ENCODE results near the gene LPP. TPM values are rescaled to one million over a fixed set of nuclear protein-coding genes. Genes with fewer than 3 reads are reported as not detected.
"Not testable (repeated sequence)": the region's sequence is repeated elsewhere in the genome, so short reads cannot be mapped to it uniquely, and the experiment has no call there.

The LPP gene
- total and polyA plus RNA-seq, 9 donors = 15.9 to 280 (median 134) TPM

DNA sequence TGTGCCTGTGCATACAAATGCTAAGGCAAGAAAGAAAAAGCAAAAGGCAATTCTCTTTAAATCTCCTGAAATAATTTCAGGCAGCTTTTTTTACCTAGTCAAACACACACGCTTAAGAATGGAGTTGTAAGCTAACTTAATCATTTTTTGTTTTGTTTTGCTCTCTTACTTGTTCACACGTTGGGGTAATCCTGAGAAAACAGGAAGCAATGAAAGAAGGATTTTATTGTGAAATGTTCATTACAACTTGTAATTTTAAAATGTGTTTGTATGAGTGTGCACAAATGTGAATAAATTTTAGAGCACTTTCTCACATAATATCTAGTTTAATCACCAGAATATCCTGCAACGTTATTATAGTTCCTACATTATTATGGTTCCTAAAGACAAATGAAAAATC is 263.8 kb downstream of the LPP start:
- no peak for TF ChIP-seq POLR2A (IDR thresholded peaks at IDR 0.05)
- TF ChIP-seq, protein P1, sequence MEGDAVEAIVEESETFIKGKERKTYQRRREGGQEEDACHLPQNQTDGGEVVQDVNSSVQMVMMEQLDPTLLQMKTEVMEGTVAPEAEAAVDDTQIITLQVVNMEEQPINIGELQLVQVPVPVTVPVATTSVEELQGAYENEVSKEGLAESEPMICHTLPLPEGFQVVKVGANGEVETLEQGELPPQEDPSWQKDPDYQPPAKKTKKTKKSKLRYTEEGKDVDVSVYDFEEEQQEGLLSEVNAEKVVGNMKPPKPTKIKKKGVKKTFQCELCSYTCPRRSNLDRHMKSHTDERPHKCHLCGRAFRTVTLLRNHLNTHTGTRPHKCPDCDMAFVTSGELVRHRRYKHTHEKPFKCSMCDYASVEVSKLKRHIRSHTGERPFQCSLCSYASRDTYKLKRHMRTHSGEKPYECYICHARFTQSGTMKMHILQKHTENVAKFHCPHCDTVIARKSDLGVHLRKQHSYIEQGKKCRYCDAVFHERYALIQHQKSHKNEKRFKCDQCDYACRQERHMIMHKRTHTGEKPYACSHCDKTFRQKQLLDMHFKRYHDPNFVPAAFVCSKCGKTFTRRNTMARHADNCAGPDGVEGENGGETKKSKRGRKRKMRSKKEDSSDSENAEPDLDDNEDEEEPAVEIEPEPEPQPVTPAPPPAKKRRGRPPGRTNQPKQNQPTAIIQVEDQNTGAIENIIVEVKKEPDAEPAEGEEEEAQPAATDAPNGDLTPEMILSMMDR (IDR thresholded peaks at IDR 0.05) = no peak
- no peak for TF ChIP-seq EP300 (IDR thresholded peaks at IDR 0.05)
- peaks cover 5% of the 10 kb centered on the region for H3K4me1 ChIP-seq (ENCODE audit: insufficient read depth)
- no peaks in the 10 kb centered on the region for H3K27me3 ChIP-seq
- no peak for DNase-seq
- H3K4me3 ChIP-seq = no peak overlapping the region
- no peaks in the 10 kb centered on the region for H3K9me3 ChIP-seq
- 86 to 90% (median 89%) methylated on average over 3 of the region's 3 CpGs for WGBS, 3 donors
- intact Hi-C loops (cut with DNase I) = no loop called here
- no peaks in the 10 kb centered on the region for H3K36me3 ChIP-seq
- H3K27ac ChIP-seq = no peak overlapping the region

GRCh38 chr3:188421151-188421821 is 267.3 kb downstream of the LPP start:
- Histone ChIP-seq H3K4me1 (ENCODE audit: insufficient read depth) (peaks cover 5% of the 10 kb centered on the region), H3K27ac (peak overlapping the region in 1 of 2 donors; percentile 1), H3K9me3 (no peaks in the 10 kb centered on the region), H3K27me3 (no peaks in the 10 kb centered on the region), H3K36me3 (no peaks in the 10 kb centered on the region), H3K4me3 (no peak overlapping the region)
- WGBS, 3 donors = 17 to 39% (median 20%) methylated on average over 2 of the region's 2 CpGs
- DNase-seq = no peak
- intact Hi-C loops (cut with DNase I) = no loop called here
- TF ChIP-seq, protein P1 (IDR thresholded peaks at IDR 0.05) = no peak
- TF ChIP-seq EP300 (IDR thresholded peaks at IDR 0.05) (no peak), POLR2A (IDR thresholded peaks at IDR 0.05) (no peak)

GRCh38 chr3:188421836-188422540 is 268.0 kb downstream of the LPP start:
- no peak overlapping the region for H3K4me3 ChIP-seq
- H3K27me3 ChIP-seq = no peaks in the 10 kb centered on the region
- intact Hi-C loops (cut with DNase I) = no loop called here
- no peak for DNase-seq
- TF ChIP-seq POLR2A (IDR thresholded peaks at IDR 0.05) = no peak
- TF ChIP-seq, protein P1 (IDR thresholded peaks at IDR 0.05) = no peak
- no peak for TF ChIP-seq EP300 (IDR thresholded peaks at IDR 0.05)
- peak overlapping the region in 1 of 2 donors; percentile 1 for H3K27ac ChIP-seq
- WGBS, 3 donors = 12 to 41% (median 29%) methylated on average over 6 of the region's 6 CpGs
- no peaks in the 10 kb centered on the region for H3K9me3 ChIP-seq
- no peaks in the 10 kb centered on the region for H3K36me3 ChIP-seq
- H3K4me1 ChIP-seq (ENCODE audit: insufficient read depth) = peaks cover 5% of the 10 kb centered on the region

DNA sequence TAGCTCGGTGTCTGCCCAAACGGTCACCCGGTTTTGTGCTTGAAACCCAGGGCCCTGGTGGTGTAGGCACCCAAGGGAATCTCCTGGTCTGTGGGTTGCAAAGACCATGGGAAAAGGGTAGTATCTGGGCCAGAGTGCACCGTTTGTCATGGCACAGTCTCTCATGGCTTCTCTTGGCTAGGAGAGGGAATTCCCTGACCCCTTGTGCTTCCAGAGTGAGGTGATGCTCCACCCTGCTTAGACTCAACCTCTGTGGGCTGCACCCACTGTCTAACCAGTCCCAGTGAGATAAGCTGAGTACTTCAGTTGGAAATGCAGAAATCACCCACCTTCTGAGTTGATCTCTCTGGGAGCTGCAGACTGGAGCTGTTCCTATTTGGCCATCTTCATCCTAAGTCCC is 274.0 kb downstream of the LPP start:
- intact Hi-C loops (cut with DNase I); H3K4me1 ChIP-seq (ENCODE audit: insufficient read depth): not testable (repeated sequence)
- 88 to 92% (median 92%) methylated on average over 4 of the region's 4 CpGs for WGBS, 3 donors

GRCh38 chr3:188431040-188431439 is 277.1 kb downstream of the LPP start:
- intact Hi-C loops (cut with DNase I) = no loop called here
- no peaks in the 10 kb centered on the region for H3K9me3 ChIP-seq
- no peak overlapping the region for H3K27ac ChIP-seq
- no peak overlapping the region for H3K4me3 ChIP-seq
- 85 to 98% (median 91%) methylated on average over 5 of the region's 5 CpGs for WGBS, 3 donors
- no peaks in the 10 kb centered on the region for H3K27me3 ChIP-seq
- H3K36me3 ChIP-seq = no peaks in the 10 kb centered on the region
- TF ChIP-seq, protein P1 (IDR thresholded peaks at IDR 0.05) = no peak
- TF ChIP-seq EP300 (IDR thresholded peaks at IDR 0.05) (no peak), POLR2A (IDR thresholded peaks at IDR 0.05) (no peak)
- DNase-seq = no peak
- peaks cover 3% of the 10 kb centered on the region for H3K4me1 ChIP-seq (ENCODE audit: insufficient read depth)

More for the DNA sequence above, 274.0 kb downstream of the LPP start:
- H3K9me3 ChIP-seq, DNase-seq, H3K36me3 ChIP-seq, H3K27ac ChIP-seq, H3K27me3 ChIP-seq, H3K4me3 ChIP-seq: not testable (repeated sequence)

All from ovary (tissue), 9 donors.